Heart left ventricle (tissue), 13 donors: ENCODE measurements around the gene CCDC179.

Source experiments
- POLR2A ChIP-seq, 2 donors: fragments of 450-650 bp; IDR thresholded peaks; one replicate each; pipeline ENCODE4 v1.6.1; 2017; ENCODE audit warnings: antibody characterized with exemption in 2 of 2, mild to moderate bottlenecking in 2 of 2, moderate library complexity in 2 of 2
- TF ChIP-seq, protein P1 (sequence below), 12 donors: fragments of 200-600 bp; sonication (generic) in 4 of 12; IDR thresholded peaks; one replicate each; pipeline versions ENCODE4 v1.5.0 to v1.8.0; 2018 to 2022; ENCODE audit warnings: antibody characterized with exemption in 12 of 12, mild to moderate bottlenecking in 5 of 12
- donor health status: ischemic (EF 13 %, LVEDD 7.1; RV severe dilation, severe dysfunction).
- donor health status: DM: no; HTN: yes; CAD: no.
- donor health status: DM: no; HTN: no; CAD: no.
- donor health status: ischemic (EF 25% LVEDD 6.9; RV normal size, moderate dysfunction).
- donor health status: ischemic (EF 25% LVEDD 5.7; RV mildly dilated, moderate dysfunction).
- donor health status: ischemic (EF 35%, LVEDD 5.7; RV mildly dilated, moderate dysfunction).
- donor health status: nonischemic (EF 11% LVEDD 7.7; RV severe dilation, severe dysfunction).
- donor health status: DM: yes; HTN: yes; CAD: no.
- donor health status: PGD.
- donor health status: ischemic (EF 29% LVEDD 5.4; RV normal size, mild dysfunction).
- donor health status: nonischemic (EF 23%, LVEDD 6.1; RV moderate dilation, normal function).

DNA sequence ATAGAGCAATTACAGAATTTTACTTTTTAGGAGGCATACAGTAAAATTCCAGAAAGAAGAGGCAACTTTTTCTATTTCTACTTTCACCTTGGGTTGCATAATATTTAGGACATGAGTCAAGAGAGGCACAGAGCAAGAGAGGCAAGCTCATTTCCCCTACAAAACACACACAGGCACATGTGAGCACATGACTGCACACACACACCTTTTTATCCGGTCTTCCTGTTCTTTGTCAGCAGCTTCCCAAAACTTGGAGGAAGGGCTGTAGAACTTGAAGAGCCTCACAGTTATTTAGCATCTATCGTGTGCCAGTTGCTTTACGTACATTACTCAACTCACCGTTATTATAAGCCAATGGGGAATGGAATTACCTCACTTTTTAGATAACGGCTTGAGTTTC is 37.8 kb upstream of the CCDC179 start:
- TF ChIP-seq, protein P1, sequence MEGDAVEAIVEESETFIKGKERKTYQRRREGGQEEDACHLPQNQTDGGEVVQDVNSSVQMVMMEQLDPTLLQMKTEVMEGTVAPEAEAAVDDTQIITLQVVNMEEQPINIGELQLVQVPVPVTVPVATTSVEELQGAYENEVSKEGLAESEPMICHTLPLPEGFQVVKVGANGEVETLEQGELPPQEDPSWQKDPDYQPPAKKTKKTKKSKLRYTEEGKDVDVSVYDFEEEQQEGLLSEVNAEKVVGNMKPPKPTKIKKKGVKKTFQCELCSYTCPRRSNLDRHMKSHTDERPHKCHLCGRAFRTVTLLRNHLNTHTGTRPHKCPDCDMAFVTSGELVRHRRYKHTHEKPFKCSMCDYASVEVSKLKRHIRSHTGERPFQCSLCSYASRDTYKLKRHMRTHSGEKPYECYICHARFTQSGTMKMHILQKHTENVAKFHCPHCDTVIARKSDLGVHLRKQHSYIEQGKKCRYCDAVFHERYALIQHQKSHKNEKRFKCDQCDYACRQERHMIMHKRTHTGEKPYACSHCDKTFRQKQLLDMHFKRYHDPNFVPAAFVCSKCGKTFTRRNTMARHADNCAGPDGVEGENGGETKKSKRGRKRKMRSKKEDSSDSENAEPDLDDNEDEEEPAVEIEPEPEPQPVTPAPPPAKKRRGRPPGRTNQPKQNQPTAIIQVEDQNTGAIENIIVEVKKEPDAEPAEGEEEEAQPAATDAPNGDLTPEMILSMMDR (IDR thresholded peaks at IDR 0.05) = no peak
- no peak for TF ChIP-seq POLR2A (IDR thresholded peaks at IDR 0.05)
